Hepatocyte (in vitro differentiated cells): ENCODE results near the gene DCPS. TPM values are rescaled to one million over a fixed set of nuclear protein-coding genes. Genes with fewer than 3 reads are reported as not detected.

Experiments used
- DNase-seq: peaks from one replicate; pipeline ENCODE4 v3.0.0-alpha.2; 2016; ENCODE audit warnings: low spot score
- H2AFZ ChIP-seq: fragments of 200-600 bp; sonication (generic); 2 replicates; pipeline ENCODE4 v1.6.0; 2016; ENCODE audit warnings: antibody characterized with exemption, mild to moderate bottlenecking
- H3K27ac ChIP-seq: fragments of 200-600 bp; sonication (generic); 2 replicates; pipeline ENCODE4 v1.5.1; 2016; ENCODE audit warnings: mild to moderate bottlenecking
- H3K27me3 ChIP-seq: fragments of 200-600 bp; sonication (generic); 2 replicates; pipeline ENCODE4 v1.6.1; 2016
- H3K36me3 ChIP-seq: fragments of 200-600 bp; sonication (generic); replicated peaks from 2 replicates; pipeline ENCODE4 v1.5.1; 2016; ENCODE audit warnings: low read depth; ENCODE audit not compliant: insufficient read depth
- H3K4me1 ChIP-seq: fragments of 200-600 bp; sonication (generic); 2 replicates; pipeline ENCODE4 v1.5.1; 2016; ENCODE audit warnings: mild to moderate bottlenecking, moderate library complexity; ENCODE audit not compliant: insufficient read depth
- H3K4me2 ChIP-seq: fragments of 200-600 bp; sonication (generic); 2 replicates; pipeline ENCODE4 v1.6.0; 2016
- H3K4me3 ChIP-seq: fragments of 200-600 bp; sonication (generic); 2 replicates; pipeline ENCODE4 v1.5.1; 2016; ENCODE audit warnings: mild to moderate bottlenecking
- H3K79me2 ChIP-seq: fragments of 200-600 bp; sonication (generic); 2 replicates; pipeline ENCODE4 v1.6.0; 2017; ENCODE audit warnings: mild to moderate bottlenecking
- H3K9me2 ChIP-seq: fragments of 200-600 bp; sonication (generic); replicated peaks from 2 replicates; pipeline ENCODE4 v1.6.0; 2017; ENCODE audit warnings: mild to moderate bottlenecking; ENCODE audit not compliant: insufficient read depth
- H3K9me3 ChIP-seq: fragments of 200-600 bp; sonication (generic); 2 replicates; pipeline ENCODE4 v1.5.1; 2016; ENCODE audit warnings: low read depth, mild to moderate bottlenecking
- H4K20me1 ChIP-seq: fragments of 200-600 bp; sonication (generic); 2 replicates; pipeline ENCODE4 v1.6.0; 2016; ENCODE audit warnings: mild to moderate bottlenecking; ENCODE audit not compliant: insufficient read depth, poor library complexity, severe bottlenecking
- CTCF ChIP-seq: fragments of 200-600 bp; sonication (generic); IDR thresholded peaks from 2 replicates; pipeline ENCODE4 v1.5.1; 2016; ENCODE audit warnings: antibody characterized with exemption, mild to moderate bottlenecking; ENCODE audit not compliant: poor library complexity
- EZH2 ChIP-seq: fragments of 200-600 bp; sonication (generic); IDR thresholded peaks from 2 replicates; pipeline ENCODE4 v1.6.1; 2016; ENCODE audit warnings: antibody characterized with exemption, mild to moderate bottlenecking, borderline replicate concordance
- EZH2phosphoT487 ChIP-seq: fragments of 200-600 bp; sonication (generic); IDR thresholded peaks from one replicate; pipeline ENCODE4 v1.6.1; 2018; ENCODE audit warnings: antibody characterized with exemption, mild to moderate bottlenecking, low read depth, moderate library complexity; ENCODE audit not compliant: unreplicated experiment, severe bottlenecking
- WGBS: methylation state at CpG from one replicate; pipeline ENCODE4 v1.1.6; 2016; ENCODE audit warnings: low lambda C conversion rate; ENCODE audit errors: missing lambda C conversion rate; 5-methylcytosine and 5-hydroxymethylcytosine counted together
- polyA plus RNA-seq: library from polyadenylated mRNA; unstranded; fragments of >200 nt; fragmentation: Nextera tagmentation; extraction: Ambion mirVana; gene quantifications from 2 replicates; pipeline ENCODE4 v1.2.1, GENCODE V29; 2016
- total RNA-seq: library from RNA; depleted of rRNA; stranded (reverse); fragments of >200 nt; gene quantifications from 2 replicates; pipeline ENCODE4 v1.2.3, GENCODE V29; 2014

Gene DCPS
- total and polyA plus RNA-seq, 2 experiments from 2014 or later = 6.5 to 16.8 TPM

DNA sequence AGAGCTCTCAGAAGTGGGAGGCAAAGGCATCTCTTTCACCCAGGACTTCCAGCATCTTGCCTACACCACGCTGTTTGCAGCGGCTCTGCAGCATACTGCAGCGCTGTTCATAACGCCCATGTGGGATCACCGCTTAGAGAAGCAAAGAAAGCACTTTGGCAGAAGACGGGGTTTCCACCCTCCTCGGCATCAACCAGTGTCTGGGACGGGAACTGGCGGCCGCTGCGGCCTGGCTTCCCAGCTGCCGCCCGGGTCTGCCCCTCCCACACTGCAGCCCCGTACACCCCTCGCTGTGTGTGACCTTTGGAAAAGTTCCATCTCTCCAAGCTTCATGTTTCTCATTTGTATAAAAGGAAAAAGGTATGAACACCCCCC is 21.5 kb upstream of the DCPS start:
- Histone ChIP-seq H2AFZ (peak overlapping the region; percentile 100), H3K4me2 (peak overlapping the region; percentile 95), H3K27me3 (no peaks in the 10 kb centered on the region), H3K27ac (peak overlapping the region; percentile 98), H3K9me3 (no peaks in the 10 kb centered on the region), H3K4me3 (peak overlapping the region; percentile 98), H3K4me1 (peaks cover 12% of the 10 kb centered on the region), H3K79me2 (peaks cover 20% of the 10 kb centered on the region), H3K36me3 (no peaks in the 10 kb centered on the region), H3K9me2 (no peaks in the 10 kb centered on the region), H4K20me1 (no peaks in the 10 kb centered on the region)
- WGBS = 6% methylated on average over 15 of the region's 15 CpGs
- no peak for TF ChIP-seq EZH2
- TF ChIP-seq EZH2phosphoT487 = no peak
- TF ChIP-seq CTCF = no peak
- peak; percentile 69 for DNase-seq

DNA sequence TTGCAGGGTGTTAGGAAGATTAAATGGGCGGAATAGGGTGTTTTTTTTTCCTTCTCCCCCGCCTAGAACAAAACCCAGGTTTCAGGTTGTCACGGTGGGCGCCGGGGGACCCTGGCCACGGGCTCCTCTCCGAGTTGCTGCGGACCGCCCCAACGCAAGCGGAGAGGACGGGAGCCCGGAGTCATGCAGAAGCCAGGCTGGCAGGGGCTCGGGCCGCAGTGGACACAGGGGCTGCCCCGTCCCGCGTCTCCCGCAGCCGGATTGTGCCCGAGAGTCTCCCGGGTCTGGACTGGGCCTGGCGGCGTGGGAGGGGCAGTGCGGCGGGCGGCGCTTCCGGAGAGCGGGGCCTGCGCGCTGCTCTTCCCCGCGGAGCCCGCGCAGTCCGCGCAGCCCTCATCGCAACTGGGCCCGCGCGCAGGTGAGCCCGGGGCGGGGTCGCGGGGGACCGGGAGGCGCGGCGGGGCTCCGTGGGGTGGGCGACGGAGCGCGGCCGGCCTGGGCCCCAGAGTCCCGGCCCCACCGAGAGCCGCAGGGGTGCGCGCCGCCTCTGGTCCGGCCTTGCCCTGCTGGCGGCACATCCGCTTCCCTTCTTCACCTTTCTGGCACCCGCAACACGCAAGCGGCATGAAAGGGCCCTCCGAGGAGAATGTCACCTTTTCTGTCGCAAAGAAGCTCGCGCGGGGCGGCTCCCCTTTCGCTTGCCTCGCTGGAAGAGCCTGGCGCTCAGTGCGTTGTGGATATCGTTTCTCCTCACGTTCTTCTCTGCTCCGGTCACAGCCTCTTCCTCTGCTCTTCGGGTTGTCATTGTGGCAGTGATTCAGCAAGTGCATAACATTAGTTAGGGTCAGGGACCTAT is 20.9 kb upstream of the DCPS start, which contains the start of gene TIRAP:
Gene TIRAP, plus strand, starts transcription at position 358 of the 856 bp plus-strand sequence. CDS start 7,802 bp downstream, outside the sequence.
- no peaks in the 10 kb centered on the region for H3K27me3 ChIP-seq
- no peaks in the 10 kb centered on the region for H3K9me2 ChIP-seq
- DNase-seq = peak; percentile 82
- H3K36me3 ChIP-seq = no peaks in the 10 kb centered on the region
- H3K4me3 ChIP-seq = peak within 1 kb of the TSS; percentile 98
- peak within 1 kb of the TSS; percentile 98 for H3K27ac ChIP-seq
- no peaks in the 10 kb centered on the region for H4K20me1 ChIP-seq
- H2AFZ ChIP-seq = peak within 1 kb of the TSS; percentile 100
- H3K4me1 ChIP-seq = peaks cover 12% of the 10 kb centered on the region
- H3K4me2 ChIP-seq = peak within 1 kb of the TSS; percentile 95
- H3K9me3 ChIP-seq = no peaks in the 10 kb centered on the region
- peaks cover 20% of the 10 kb centered on the region for H3K79me2 ChIP-seq
- no peak for TF ChIP-seq EZH2
- no peak for TF ChIP-seq CTCF
- TF ChIP-seq EZH2phosphoT487 = no peak
- 2% methylated on average over 41 of the region's 82 CpGs for WGBS

GRCh38 chr11:126284829-126285228 is 19.0 kb upstream of the DCPS start:
- no peaks in the 10 kb centered on the region for H3K9me3 ChIP-seq
- no peak overlapping the region for H3K27ac ChIP-seq
- H3K9me2 ChIP-seq = no peaks in the 10 kb centered on the region
- no peaks in the 10 kb centered on the region for H3K36me3 ChIP-seq
- no peak overlapping the region for H3K4me2 ChIP-seq
- H3K4me1 ChIP-seq = peaks cover 12% of the 10 kb centered on the region
- peak; percentile 69 for DNase-seq
- H3K79me2 ChIP-seq = peaks cover 20% of the 10 kb centered on the region
- WGBS = 79% methylated on average over 6 of the region's 6 CpGs
- no peak overlapping the region for H3K4me3 ChIP-seq
- no peaks in the 10 kb centered on the region for H4K20me1 ChIP-seq
- TF ChIP-seq EZH2phosphoT487 (no peak), CTCF (no peak), EZH2 (no peak)
- no peaks in the 10 kb centered on the region for H3K27me3 ChIP-seq
- H2AFZ ChIP-seq = no peak overlapping the region
